DMS 273 (cell line): ENCODE results near the gene CTBP2.

Source experiments
- DNase-seq: peaks from one replicate; lab custom pipeline; 2025; ENCODE audit not compliant: unreplicated experiment; lab: John Stamatoyannopoulos, UW

Gene CTBP2

DNA sequence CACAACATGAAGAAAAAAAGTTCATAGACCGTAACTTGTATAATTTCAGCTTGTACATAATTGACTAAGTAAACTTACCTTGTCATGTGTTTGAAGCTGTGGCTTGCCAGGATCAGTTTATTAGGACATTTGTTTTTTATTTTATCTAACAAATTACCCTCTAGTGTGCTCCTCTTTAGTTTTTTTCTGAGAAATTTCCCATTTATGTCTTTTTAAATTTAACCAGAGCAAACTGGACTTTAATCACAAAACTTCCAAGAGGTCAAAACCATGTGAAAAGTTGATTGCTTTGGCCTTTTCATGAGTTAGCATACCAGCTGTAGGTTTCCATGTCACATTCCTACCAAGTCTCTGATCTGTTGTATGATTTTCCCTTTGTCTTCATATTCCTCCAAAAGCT is 176.0 kb downstream of the CTBP2 start:
- DNase-seq = no peak

DNA sequence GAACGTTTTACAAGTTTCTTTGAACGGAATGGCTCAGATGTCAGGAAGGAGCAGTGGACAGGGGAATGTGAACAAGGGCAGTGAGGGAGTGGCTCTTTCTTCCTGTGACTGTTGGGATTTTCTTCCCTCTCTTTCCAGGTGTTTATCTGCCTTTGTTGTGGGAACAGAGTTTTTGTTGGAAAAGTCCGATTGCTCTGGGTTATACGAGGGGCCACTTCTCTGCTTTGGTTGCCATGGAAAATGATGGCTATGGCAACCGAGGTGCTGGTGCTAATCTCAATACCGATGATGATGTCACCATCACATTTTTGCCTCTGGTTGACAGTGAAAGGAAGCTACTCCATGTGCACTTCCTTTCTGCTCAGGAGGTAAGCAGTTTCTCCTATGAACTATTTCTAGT is 177.0 kb downstream of the CTBP2 start:
- no peak for DNase-seq

DNA sequence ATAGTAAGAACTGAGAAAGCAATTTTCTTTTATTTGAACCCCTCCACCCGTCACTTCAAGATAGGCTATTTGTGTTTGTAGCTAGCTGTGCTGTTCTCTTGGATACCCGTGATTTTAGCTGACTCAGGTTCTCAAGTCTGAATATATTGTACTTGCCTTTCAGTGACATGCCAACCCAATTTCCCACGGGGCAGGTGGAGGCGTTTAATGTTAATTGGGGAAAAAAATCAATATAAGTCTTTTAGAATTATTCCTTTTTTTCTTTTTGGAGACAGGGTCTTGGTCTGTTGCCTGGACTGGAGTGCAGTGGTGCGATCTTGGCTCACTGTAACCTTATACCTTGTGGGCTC is 182.0 kb downstream of the CTBP2 start:
- no peak for DNase-seq

DNA sequence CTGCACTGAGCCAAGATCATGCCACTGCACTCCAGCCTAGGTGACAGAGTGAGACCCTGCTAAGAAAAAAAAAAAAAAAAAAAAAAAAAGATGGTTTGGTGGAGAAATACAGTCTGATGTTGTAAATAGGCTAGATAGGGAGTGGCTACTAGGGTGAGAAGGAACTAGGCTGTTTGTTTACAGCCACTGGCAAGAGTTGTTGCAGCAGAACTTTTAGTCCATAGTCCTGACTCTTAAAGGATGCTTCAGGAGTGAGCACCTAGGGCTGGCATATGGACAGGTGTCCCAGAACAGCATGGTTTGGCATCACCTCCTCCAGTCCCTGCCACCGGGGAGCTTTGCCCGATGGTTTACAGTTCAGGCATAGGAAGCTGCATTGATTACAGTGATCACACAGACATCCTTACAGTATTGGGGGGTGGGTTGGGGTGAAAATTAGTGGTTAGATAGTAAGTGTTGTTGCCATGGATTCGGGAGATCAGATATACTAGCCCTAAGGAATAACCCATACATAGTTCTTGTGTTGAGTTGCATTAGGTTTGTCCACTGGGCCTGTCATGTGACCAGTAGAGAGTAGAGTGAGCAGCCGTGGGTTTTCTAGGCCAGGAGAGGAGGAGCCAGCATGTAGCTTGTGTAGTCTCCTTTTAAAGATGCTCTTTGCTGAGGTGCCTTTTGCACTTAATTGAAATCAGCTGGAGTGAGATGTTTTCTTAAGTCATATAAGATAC is 182.6 kb downstream of the CTBP2 start:
- DNase-seq = no peak

DNA sequence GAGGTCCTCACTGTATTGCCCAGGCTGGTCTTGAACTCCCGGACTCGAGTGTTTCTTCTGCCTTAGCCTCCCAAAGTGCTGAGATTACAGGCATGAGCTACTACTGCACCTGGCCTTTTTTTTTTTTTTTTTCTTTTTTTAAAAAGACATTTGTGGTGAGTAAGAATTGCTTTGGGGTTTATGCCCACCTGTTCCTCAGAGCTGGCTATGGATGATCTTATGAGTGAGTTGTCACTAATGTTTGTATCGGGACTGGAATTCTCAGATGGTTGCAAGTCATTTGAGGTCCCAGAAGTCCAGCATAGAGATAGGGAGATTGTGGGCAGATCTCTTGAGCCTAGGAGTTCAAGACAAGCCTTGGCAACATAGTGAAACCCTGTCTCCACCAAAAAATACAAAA is 183.2 kb downstream of the CTBP2 start:
- no peak for DNase-seq

DNA sequence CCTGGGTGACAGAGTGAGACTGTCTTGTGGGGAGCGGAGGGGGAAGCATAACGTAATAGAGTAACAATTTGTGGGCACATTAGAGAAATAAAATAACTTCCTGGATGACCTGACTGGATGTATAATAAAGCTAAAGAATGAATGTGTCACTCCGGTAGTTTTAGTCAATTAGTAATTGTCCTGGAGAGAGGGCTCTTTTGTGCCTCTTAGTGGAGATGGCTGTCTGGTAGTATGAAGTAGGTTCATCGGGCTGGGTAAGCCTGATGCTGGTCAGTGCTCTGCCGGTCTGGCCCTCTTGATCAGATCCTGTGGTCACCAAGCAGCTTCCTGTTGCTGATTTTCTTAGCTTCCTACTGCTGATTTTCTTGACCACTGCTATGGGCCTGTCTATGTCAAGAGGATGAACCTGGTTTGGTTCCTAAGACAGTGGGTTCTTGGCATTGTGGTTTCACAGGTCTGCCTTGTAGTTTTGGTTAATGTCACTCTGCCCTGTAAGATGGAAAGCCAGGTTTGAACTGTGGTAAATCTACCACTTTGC is 184.3 kb downstream of the CTBP2 start:
- DNase-seq = no peak

DNA sequence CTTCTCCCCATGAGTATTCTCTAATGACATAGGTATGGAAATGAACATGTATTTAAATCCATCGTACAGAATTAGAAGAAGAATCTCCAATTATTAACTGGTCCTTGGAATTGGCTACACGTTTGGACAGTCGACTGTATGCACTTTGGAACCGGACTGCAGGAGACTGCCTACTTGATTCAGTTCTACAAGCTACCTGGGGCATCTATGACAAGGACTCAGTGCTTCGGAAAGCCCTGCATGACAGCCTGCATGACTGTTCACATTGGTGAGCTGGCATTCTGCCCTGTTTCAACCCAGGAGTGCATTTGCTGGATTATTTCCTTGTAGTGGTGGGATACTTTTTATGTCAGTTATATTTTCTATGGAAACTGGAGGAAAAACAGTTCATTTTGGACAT is 186.2 kb downstream of the CTBP2 start:
- no peak for DNase-seq

DNA sequence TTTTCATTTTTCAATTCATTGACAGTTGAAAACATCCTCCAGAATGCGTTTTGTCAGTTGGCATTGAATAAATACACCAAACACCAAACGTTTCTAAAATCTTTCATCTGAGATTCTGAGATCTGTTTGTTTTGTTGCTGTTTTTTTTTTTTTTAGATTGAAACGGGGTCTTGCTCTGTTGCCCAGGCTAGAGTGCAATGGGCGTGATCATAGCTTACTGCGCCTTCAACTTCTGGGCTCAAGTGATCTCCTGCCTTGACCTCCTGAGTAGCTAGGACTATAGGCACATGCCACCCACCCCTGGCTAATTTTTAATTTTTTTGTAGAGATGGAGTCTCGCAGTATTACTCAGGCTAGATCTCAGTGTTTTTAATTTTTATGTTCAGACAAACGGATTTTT is 187.7 kb downstream of the CTBP2 start:
- DNase-seq = no peak

DNA sequence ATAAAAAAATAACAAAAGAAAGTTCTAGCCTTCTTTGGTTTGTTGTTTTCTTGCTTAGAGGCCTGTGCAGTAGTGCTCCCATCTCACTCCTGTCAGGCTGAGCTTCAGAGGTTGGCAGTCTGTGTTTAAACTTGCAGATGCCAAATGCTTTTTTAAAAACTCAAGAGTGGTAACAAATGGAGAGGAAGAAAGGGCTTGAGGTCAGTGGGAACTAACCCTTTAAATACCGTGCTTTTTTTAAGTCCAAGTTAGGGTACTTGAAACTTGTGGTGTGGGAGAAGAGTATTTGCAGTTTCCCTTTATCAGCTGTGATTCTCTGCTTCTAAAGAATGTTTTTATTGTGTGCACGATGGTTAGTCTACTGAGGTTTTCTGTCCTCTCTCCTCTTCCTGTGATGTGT is 189.1 kb downstream of the CTBP2 start:
- DNase-seq = no peak

DNA sequence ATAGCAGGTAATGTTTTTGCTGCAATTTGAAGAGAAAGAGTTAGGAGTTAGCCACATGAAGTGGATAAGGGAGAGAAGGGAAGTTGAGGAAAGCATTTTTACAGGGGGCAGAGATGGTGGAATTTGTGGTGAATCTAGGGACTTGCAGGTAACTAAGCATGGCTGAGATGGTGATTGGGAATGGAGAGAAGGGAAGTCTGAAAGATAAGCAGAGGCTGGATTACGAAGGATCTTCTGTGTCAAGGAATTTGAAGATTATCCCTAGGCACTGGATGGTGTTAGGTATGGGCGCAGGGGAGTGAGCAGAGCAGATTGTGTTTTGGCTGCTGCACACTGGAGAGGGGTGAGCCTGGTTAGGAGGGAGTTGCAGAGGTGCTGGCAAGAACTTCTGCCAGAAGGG is 193.1 kb downstream of the CTBP2 start:
- DNase-seq = no peak

DNA sequence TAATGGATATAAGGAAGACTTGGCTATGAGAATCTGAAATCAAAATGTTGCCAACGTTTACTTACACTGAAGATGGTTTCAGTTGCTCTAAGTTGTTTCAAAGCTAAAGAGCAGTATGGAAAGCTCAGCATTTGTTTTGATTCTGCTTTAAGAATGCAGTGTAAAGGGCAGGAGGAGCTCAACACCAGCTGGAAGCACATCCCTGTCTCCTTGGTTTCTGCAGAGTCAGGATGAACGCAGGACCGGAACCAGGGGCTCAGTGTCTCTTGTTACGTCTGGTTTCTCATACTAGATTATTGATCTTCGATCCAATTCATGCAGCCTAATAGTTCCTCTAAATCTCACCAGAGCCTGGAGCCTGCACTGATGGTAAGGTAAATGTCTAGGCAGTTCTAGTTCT is 194.4 kb downstream of the CTBP2 start:
- DNase-seq = no peak

DNA sequence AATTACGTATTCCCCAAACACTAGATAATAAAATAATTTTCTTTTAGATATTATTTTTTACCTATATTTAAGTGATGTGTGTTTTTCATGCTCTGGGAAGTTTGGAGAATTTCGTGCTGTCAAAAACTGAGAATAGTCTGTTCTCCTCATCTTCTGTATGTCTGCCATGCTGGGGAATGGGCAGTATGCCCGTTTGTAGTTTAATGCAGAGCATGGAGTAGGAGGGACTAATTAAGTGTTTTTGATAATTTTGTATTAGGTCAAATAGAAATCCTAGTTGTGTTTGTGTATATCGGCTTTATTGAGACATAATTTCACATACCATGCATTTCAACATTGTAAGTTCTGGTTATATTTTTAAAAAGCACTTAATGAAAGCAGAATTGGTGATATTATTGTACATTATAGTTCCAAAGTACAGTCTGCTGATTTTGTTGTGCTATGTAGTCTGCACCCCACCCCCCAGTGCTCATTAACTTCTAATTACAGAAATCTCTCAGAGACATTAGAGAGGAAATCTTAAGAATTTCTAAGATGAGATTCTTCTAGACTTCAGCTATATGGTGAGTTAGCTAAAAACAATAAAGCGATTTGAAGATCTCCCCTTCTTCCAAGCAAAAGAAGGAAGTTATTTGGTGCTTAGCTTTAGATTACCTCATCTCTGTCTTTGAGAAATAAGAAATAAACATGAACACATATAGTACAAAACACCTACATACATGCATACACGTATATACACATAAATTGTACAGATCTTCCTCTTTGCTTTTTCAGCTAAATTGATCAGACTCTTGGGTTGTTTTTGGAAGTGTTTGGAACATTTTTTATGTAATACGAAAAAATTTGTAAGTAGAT is 196.3 kb downstream of the CTBP2 start:
- no peak for DNase-seq

DNA sequence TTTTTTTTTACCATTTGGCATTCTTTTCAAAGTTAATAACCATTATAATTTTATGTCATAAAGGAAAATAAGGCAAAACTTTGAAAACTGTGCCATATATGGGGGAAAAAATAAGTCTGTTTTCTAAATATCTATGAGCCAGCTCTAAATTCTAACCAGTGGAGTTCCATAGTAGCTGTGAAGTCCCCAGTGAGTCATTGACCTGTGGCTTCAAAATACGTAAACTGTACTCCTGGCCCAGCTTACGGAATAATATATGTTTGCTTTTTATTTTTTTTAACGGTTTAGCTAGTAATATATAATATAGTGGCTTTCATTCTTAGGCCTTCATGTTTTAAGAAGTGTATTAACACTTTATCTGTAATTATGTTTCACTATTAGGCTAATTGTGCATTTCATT is 197.9 kb downstream of the CTBP2 start:
- DNase-seq = no peak

DNA sequence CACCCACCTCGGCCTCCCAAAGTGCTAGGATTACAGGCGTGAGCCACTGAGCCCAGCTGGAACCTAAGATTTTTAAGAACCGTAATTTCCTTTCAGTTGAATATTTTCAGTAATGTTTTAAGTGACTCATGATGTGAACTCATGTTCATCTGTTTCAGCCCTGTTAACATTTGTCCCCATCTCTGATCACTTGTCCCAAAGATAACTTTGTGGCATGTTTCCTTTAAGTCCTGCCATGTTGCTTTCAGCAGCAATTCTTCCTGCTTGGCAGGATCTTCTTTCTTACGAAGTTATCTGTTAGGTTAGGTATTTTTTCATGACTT is 199.2 kb downstream of the CTBP2 start:
- no peak for DNase-seq

DNA sequence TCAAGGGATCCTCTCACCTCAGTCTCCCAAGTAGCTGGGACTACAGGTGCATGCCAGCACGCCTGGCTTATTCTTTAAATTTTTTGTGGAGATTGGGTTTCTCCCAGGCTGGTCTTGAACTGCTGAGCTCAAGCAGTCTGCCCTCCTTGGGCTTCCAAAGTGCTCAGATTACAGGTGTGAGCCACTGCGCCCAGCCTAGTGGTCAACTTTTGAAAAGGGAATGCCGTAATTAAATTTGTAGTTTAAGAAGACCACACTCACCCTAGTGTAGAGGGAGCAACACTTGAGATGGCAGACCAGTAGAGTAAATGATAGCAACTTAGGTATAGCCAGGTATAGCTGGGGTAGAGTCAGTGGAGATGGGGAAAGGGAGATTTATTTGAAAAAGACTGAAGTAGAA is 200.8 kb downstream of the CTBP2 start:
- no peak for DNase-seq

DNA sequence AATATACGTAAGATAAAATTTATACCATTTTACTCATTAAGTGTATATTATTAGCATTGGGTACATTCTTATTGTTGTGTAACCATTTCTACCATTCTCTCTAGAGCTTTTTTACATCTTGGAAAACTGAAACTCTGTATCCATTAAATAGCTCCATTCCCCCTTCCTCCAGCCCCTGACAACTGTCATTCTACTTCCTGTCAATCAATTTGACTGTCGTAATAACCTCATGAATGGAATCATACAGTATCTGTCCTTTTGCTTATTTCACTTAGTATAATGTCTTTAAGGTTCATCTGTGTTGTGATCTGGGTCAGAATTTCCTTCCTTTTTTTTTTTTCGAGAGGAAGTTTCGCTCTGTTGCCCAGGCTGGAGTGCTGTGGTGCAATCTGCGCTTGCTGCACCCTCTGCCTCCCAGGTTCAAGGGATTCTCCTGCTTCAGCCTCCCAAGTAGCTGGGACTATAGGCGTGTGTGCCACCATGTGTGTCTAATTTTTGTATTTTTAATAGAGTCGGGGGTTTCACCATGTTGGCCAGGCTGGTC is 202.9 kb downstream of the CTBP2 start:
- no peak for DNase-seq

DNA sequence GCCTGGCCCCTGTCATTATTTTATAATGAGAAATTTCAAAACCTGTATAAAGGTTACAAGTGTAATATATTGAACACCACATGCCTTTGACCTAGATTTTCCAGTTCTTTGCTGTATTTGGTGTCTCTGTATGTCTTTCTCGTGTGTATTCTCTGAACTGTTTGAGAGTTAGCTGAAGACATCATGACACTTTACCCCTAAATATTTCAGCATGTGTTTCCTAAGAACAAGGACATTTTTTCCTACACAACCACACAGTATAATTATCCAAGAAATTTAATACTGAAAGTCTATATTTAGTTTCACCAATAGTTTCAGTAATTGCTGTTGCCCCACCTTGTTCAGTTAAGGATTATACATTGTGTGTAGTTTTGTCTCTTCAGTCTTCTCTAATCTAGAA is 203.6 kb downstream of the CTBP2 start:
- DNase-seq = no peak

DNA sequence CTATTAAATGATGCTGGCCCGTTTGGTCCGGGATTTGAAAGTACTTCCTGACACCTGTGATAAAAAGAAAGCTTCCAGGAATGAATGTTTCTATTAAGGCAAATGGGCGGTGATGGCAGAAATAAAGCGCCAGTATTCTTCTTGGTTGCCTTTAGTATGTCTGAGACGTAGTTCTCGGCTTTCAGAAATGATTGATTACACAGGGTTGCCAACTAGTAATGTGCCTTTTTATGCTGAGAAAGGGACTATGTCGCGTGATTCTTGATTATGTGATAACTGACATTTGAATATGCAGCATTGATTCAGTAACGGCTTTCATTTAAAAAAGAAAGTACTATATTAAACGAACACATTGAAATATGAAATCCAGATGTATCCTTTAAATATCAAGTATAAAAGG is 204.5 kb downstream of the CTBP2 start:
- DNase-seq = no peak

DNA sequence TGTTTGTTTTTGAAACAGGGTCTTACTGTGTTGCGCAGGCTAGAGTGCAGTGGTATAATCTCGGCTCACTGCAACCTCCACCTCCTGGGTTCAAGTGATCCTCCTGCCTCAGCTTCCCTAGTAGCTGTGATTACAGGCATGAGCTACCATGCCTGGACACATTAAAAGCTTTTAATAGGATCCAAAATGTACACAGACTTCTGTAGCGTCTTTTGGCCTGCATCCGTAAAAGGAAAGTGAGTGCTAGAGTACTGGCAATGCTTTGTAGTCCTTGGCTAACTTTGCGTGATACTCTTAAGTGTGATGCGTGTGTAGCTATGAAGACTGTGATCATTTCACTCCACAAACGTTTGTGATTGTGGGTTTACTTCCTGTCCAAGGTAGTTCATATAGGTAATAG is 205.1 kb downstream of the CTBP2 start:
- DNase-seq = no peak

DNA sequence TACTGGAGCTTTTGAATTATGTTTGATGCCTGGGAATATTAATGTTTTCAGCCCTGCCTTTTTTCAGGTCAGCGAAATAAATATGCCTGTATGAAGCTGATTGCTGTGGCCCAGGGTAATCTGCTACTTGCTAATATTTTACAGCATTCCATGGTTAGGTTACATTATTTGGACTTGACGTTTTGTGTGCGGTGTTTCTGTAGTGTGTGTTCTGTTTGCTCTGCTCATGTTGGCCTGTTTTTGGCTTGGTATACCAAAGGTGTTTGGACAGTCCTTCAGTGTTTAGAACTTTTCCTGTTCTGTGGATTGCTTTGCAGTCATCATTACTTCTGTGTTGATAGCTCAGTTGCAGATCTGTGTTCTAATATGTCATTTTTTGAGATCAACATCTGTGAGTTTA is 206.9 kb downstream of the CTBP2 start:
- no peak for DNase-seq

DNA sequence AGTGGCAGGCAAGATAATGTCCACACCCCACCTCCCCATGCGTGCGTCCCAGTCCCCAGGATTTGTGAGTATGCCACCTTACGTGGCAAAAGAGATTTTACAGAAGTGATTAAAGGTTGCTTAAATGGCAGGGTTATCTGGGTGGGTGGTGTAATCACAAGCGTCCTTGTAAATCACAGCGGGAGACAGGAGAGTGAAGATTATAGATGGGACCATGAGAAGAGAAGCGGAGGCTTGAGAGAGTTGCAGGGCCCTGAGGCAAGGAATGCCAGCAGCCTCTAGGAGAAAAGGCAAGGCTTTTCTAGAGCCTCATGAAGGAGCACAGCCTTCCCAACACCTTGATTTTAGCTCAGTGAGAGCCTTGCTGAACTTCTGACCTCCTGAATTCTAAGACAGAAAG is 208.2 kb downstream of the CTBP2 start:
- no peak for DNase-seq

DNA sequence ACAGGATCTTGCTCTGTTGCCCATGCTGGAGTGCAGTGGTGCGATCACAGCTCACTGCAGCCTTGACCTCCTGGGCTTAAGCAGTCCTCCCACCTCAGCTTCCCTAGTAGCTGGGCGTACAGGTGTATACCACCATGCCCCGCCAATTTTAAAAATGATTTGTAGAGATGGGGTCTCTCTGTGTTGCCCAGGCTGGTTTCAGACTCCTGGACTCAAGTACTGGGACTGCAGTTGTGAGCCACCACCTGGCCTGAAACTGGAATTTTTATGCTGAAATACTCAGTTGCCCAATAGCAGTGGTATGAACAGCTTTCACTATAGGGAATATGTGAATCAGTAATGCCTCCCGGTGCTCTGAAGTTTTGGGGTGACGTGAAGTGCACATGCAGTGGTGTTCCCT is 210.8 kb downstream of the CTBP2 start:
- DNase-seq = no peak
